Endothelial cell of coronary artery (primary cell): ENCODE results near the gene FGG. TPM values are rescaled to one million over a fixed set of nuclear protein-coding genes. Genes with fewer than 3 reads are reported as not detected.

ENCODE experiments used
- total RNA-seq: library from RNA; depleted of rRNA; stranded (reverse); fragments of >200 nt; gene quantifications from 2 replicates; pipeline ENCODE4 v1.2.3, GENCODE V29; 2014

The FGG gene
- total RNA-seq, result not detected in 2 replicates

GRCh38 chr4:154612472-154613414, at the start of gene FGG:
FGG (minus strand) TSS chr4:154612656; CDS start chr4:154612609, 47 bp downstream.

GRCh38 chr4:154590329-154591006, 22.0 kb downstream of the FGG start, which contains the start of gene FGA:
FGA (minus strand) TSS chr4:154590742; CDS start chr4:154590687, 55 bp downstream.

GRCh38 chr4:154562697-154563254, 49.7 kb downstream of the FGG start, which contains the start of gene FGB:
FGB (plus strand) TSS chr4:154563011; CDS start chr4:154563019, 8 bp downstream.

Other genes starting within 250 kb of the FGG start
- not detected in 2 replicates for gene DCHS2, start 120.9 kb downstream of the FGG start, total RNA-seq
- 65.9 and 66.5 TPM in 2 replicates for gene PLRG1, start 62.3 kb downstream of the FGG start, total RNA-seq
- gene FGB, start 49.6 kb downstream of the FGG start, total RNA-seq, result not detected in 2 replicates
- gene FGA, start 21.9 kb downstream of the FGG start, total RNA-seq, result not detected in 2 replicates
- gene LRAT, start 131.3 kb upstream of the FGG start, total RNA-seq, result under 0.01 TPM in 1 of 2 replicates, not detected in the other
- not detected in 2 replicates for gene RBM46, start 168.6 kb upstream of the FGG start, total RNA-seq